Measurements from ENCODE around the gene DVL1. TPM values are rescaled to one million over a fixed set of nuclear protein-coding genes. Genes with fewer than 3 reads are reported as not detected.
A peak's percentile ranks its signal among the peaks of the same experiment; 100 is the strongest.

The DVL1 gene
- total and polyA plus RNA-seq, 2 of the 13 experiments (the other 11 are each of a cell fraction or from before 2014, with no cell fraction given): 30.8 to 60.4 TPM

- ATAC-seq (no peak), DNase-seq (ENCODE audit: low spot score) (no peak), FAIRE-seq (no peak)
- Histone ChIP-seq H3K9ac (ENCODE audit: insufficient read depth, low read depth, low read length) (0 out of 2 replicates have a peak overlapping the region, but pooled peaks have one; percentile 39), H3K79me2 (ENCODE audit: insufficient read depth, low read length) (peaks cover 48% of the 10 kb centered on the region), H3K4me2 (ENCODE audit: low read depth, low read length) (peak overlapping the region; percentile 57; the same call in 1 of the 2 replicates), H3K27me3 (ENCODE audit: control insufficient read depth in 1 of 2, insufficient read depth in 2 of 2, low read length in 2 of 2) (no peaks in the 10 kb centered on the region), H3K4me1 (ENCODE audit: insufficient read depth, low read length) (peaks cover 42% of the 10 kb centered on the region), H4K20me1 (ENCODE audit: insufficient read depth, low read length) (peaks cover 29% of the 10 kb centered on the region; the same call in 1 of the 2 replicates), H2AFZ (ENCODE audit: low read length) (no peak overlapping the region), H3K36me3 (replicated peaks in 1 of 2; ENCODE audit: control insufficient read depth in 1 of 2, insufficient read depth in 2 of 2, low read length in 2 of 2) (peaks cover 9 to 20% of the 10 kb centered on the region in 2 experiments), H3K4me3 (replicated peaks in 1 of 3; ENCODE audit: insufficient read depth in 1 of 3, low read depth in 2 of 3, low read length in 3 of 3) (no peak overlapping the region), H3K27ac (ENCODE audit: extremely low read length, insufficient read depth, low read length) (no peak overlapping the region), H3K9me3 (ENCODE audit: low read length) (no peaks in the 10 kb centered on the region)
- in situ Hi-C loops (cut with HindIII; ENCODE audit: extremely low pct_ligation_motif_present, low pct_unique_long_range_greater_than_20kb) (no loop called here), intact Hi-C loops (cut with micrococcal nuclease; ENCODE audit: unreplicated experiment) (loop anchor here (2.0 kb wide), 1 partner anchor 19 kb away; the partner anchor contains the start of genes CPTP and INTS11)
- ChIA-PET POLR2A (interaction anchor here (1.0 kb wide), 2 partner anchors 12 to 31 kb away, joined by 3 to 7 read pairs; partner anchors contain the start of gene AURKAIP1), CTCF (ENCODE audit: low intra/inter-chr PET ratio, low total read pairs) (interaction anchor here (2.5 kb wide), 1 partner anchor 28 kb away, joined by 11 read pairs; no protein-coding TSS in a partner anchor)
- no TSS peak for BruUV-seq (replicated peaks)
- WGBS (ENCODE audit: low lambda C conversion rate): 60% methylated on average over 1 of the region's 24 CpGs
- TF ChIP-seq LBX2 (CRISPR knock-in tag; IDR thresholded peaks at IDR 0.05; ENCODE audit: borderline replicate concordance) (no peak), ZNF264 (CRISPR knock-in tag; IDR thresholded peaks at IDR 0.05) (no peak), AKAP8 (CRISPR knock-in tag; IDR thresholded peaks at IDR 0.05) (no peak), THAP9 (CRISPR knock-in tag; IDR thresholded peaks at IDR 0.05; ENCODE audit: borderline replicate concordance) (no peak), ZNF776 (CRISPR knock-in tag; IDR thresholded peaks at IDR 0.05) (no peak), CC2D1A (CRISPR knock-in tag; IDR thresholded peaks at IDR 0.05) (no peak), ZNF501 (CRISPR knock-in tag; IDR thresholded peaks at IDR 0.05) (no peak), ZBTB39 (CRISPR knock-in tag; IDR thresholded peaks at IDR 0.05) (0 out of 2 replicates have a peak, but pooled peaks have one; percentile 35), HNF4A (CRISPR knock-in tag; IDR thresholded peaks at IDR 0.05) (peak; percentile 13; the same call in 1 of the 2 replicates), RCOR2 (CRISPR knock-in tag; IDR thresholded peaks at IDR 0.05) (no peak), MIER3 (CRISPR knock-in tag; IDR thresholded peaks at IDR 0.05; ENCODE audit: borderline replicate concordance) (no peak), EEA1 (CRISPR knock-in tag; IDR thresholded peaks at IDR 0.05; ENCODE audit: borderline replicate concordance) (no peak), ZNF564 (CRISPR knock-in tag; IDR thresholded peaks at IDR 0.05) (no peak), NFATC3 (CRISPR knock-in tag; IDR thresholded peaks at IDR 0.05) (no peak), HIC2 (CRISPR knock-in tag; IDR thresholded peaks at IDR 0.05; ENCODE audit: low read depth) (peak; percentile 27; the same call in 1 of the 2 replicates), ZNF567 (CRISPR knock-in tag; IDR thresholded peaks at IDR 0.05; ENCODE audit: borderline replicate concordance) (no peak)
Observed at GRCh38 chr1:1343811-1344421, 5.3 kb downstream of the DVL1 start.

All from HepG2 (cell line).